HT1080 (cell line): ENCODE results near the gene DERL2. TPM values are rescaled to one million over a fixed set of nuclear protein-coding genes. Genes with fewer than 3 reads are reported as not detected.

ENCODE experiments used
- DNase-seq: peaks from one replicate; pipeline ENCODE4 v3.0.0-alpha.2; 2015; ENCODE audit warnings: low read depth
- total RNA-seq: library from RNA; depleted of rRNA; stranded (reverse); fragments of >200 nt; shearing (Covaris generic); gene quantifications from 2 replicates; pipeline ENCODE4 v1.2.3, GENCODE V29; 2014

The DERL2 gene
- total RNA-seq, 1 experiment from 2014 or later = 64.4 TPM

DNA sequence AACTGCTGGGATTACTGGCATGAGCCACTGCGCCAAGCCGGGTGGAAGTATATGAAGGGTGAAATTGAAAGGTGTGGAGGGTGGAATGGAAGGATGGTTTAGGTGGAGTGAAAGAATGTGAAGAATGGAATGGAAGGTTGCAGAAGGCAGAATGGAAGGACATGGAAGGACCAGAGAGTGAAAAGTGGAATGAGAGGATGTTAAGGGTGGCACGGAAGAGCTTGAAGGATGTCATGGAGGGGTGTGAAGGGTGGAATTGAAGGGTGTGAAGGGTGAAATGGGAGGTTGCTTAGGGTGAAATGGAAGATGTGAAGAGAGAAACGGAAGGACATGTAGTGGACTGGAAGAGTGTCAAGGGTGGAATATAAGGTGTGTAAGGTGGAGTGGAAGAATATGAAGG, 16.6 kb upstream of the DERL2 start:
- no peak for DNase-seq

- DNase-seq = no peak
Measured at GRCh38 chr17:5501685-5502084, 15.7 kb upstream of the DERL2 start.

DNA sequence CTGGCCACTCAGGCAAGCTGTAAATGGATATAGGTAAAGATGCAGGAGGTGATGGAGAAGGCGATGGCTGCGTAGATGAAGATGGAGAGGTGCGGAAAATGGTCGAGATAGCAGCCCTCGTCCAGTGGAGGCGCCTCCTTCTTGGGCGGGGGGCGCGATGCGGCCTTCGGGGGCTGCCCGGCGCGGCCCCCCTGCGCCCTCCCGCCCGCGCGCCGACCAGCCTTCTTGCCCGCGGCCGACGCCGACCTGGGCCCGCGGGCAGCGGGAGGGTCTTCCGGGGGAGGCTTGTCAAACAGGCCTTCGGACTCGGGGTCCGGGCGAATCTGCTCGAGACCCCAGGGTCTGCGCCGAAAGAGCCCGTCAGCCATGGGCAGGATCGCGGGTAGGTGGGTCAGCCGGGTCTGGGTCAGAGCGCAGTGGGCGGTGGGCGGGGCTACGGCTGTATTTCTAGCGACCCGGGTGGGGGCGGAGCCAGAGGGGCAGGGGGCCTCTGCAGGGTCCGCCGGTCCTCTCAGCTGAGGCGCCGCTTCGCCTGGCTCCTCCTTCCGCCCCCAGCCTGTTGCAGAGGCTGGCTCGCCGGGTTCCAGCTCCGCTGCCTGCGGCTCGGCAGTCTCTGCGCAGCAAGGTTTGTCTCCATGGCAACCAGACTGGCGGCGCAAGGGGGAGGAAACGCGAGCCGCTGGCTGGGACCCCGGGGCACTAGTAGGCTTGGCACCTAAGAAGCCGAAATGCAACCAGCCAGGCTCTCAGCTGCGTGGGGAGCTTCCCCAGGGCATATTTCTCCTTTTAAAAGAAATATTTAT, 14.8 kb upstream of the DERL2 start:
- DNase-seq = no peak

GRCh38 chr17:5500247-5500588, 14.2 kb upstream of the DERL2 start:
- DNase-seq = no peak

GRCh38 chr17:5499476-5500231, 13.7 kb upstream of the DERL2 start:
- DNase-seq = no peak

GRCh38 chr17:5492970-5493369, 7.0 kb upstream of the DERL2 start:
- DNase-seq = no peak

- no peak for DNase-seq
Measured at GRCh38 chr17:5488752-5489151, 2.8 kb upstream of the DERL2 start.

DNA sequence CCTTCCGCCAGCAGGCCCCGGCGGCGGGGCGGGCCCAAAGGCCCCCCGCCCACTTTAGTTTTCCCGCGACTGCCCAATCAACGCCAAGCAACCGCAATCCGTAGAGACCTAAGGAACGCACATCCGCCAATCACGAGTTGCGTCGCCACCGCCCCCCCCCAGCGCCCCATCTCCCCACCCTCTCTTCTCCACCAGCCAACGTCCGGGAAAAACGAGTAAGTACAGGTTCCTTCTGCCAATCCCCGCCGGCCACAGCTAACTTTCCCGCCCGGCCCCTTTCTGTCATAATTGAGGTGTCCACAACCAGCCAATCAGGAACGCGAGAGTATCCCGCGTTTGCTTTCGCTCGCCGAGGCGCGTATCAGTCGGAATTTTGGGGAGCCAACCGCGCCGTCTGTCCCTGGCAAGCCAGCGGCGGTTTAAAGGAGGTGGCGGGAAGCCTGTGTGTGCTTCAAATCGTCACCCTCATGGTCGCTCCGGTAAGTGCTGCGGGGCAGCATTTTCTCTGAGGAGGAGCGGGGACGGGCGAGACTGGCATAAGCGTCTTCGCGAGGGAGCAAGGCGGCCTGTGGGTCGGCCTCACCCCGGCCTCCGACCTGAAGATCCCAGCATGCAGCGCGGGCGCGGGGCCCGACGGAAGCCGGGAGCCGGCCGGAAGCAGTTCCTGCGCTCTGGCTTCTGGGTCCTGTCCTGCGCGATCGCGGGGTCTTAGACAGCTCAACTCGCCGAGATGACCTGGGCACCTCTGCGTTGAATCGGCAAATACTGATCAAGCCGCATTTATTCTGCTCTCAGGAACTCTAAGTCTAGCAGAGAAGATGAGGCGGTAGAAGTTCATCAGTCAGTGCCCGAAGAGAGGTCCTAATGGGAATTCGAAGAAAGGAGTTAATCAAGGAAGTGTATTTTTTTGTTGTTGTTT, 487 bp upstream of the DERL2 start, which contains the start of gene MIS12:
Gene MIS12 (plus strand): TSS at position 361 of the 919 bp plus-strand sequence. CDS start 2,297 bp downstream, outside the sequence.
- DNase-seq = peak; percentile 98

- no peak for DNase-seq
Measured at GRCh38 chr17:5481451-5481850, 4.5 kb downstream of the DERL2 start.

DNA sequence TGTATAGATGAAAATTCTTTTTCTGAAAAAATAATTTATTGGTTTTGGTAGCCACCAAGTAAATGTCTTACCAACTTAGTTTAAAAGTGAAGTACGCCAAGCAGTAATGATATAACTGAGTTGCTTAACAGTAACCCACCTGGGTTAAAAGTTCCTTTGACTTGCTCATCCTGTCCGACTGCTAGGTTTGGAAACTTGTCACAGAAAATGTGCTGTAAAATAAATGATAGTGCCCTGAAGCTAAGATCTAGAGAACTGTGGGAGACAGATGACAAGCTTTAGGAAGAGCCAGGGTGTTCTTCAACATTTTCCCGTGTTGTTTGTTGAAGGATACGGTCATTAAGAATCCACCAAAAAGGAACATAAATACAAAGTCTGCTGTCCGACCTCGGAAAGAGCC, 5.0 kb downstream of the DERL2 start:
- DNase-seq = no peak

DNA sequence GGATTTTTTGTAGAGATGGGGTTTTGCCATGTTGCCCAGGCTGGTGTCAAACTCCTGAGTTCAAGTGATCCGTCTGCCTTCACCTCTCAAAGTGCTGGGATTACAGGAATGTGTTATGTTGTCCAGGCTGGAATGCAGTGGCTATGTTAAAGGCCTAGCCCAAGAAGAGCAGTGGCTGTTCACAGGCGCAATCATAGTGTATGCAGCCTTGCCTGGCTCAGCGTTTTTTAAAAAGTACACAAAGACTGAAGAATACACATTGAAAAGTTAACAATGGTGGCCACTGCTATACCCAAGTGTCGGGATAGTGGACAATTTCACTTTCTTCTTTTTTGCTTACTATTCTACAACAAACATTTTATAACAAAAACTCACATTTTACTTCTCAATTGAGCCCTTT, 7.0 kb downstream of the DERL2 start:
- no peak for DNase-seq

GRCh38 chr17:5473906-5474305, 12.1 kb downstream of the DERL2 start:
- DNase-seq = no peak

GRCh38 chr17:5472511-5472910, 13.5 kb downstream of the DERL2 start:
- DNase-seq = no peak

DNA sequence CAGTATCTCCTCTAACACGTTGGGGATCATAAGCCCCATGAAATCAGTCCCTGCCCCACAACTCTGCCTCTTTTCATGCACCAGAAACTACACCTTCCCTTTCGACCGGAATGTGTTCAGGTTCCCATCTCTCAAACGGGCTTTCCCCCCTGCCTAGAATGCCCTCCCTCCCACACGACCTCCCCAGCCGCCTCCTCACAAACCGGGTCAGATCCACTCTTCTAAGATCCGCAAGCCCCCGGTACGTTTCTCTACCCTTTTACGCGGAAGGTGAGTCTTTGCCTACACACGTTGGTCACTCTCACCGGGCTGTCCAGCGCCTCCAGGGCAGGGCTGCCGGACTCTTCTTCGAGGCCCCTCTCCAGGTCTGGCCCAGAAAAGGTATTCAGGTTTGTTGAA, 17.9 kb downstream of the DERL2 start:
- no peak for DNase-seq

DNA sequence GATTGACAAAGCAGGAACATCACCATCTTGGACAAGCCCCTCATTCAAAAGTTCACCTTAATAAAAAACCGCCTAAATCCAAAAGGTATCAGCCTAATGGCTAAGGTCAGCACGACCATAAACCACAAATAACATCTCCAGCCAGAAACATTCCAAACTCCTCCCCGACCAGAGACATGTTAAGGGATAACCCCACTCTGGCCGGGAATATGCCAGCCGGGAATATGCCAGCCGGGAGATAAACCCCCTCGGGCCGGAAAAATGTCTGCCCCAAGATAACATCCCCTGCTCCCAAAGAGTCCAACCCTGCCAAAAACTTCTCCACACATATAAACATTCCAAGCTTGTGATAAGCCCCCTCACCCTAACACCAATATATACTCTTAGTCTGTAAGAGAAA, 18.6 kb downstream of the DERL2 start:
- DNase-seq = no peak

GRCh38 chr17:5466295-5466694, 19.7 kb downstream of the DERL2 start:
- no peak for DNase-seq

- DNase-seq = no peak
Measured at GRCh38 chr17:5464717-5465507, 21.1 kb downstream of the DERL2 start.

GRCh38 chr17:5446786-5447185, 39.2 kb downstream of the DERL2 start:
- no peak for DNase-seq

DNA sequence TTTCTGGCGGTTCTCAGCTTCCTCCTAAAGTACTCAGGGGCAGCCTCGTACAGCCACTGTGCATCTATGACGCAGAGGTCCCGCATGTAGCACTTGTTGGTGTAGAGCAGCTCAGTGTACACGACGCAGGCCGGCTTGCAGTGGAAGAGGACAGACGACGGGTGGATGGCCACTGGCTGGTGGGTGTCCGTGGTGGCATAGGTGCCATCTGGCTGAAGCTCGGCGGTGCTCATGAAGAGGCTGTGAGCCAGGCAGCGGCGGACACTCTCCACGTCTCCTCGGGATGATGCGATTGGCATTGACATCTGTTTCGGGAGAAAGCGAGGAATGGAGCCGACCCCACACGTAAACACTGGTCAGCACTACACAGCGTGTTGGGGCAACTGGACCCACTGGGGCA, 41.8 kb downstream of the DERL2 start:
- DNase-seq = no peak

- no peak for DNase-seq
Measured at GRCh38 chr17:5443728-5444127, 42.2 kb downstream of the DERL2 start.

- no peak for DNase-seq
Measured at GRCh38 chr17:5439446-5439764, 46.6 kb downstream of the DERL2 start.
